Right lobe of liver (tissue), 6 donors: ENCODE results near the gene PTPRM. TPM values are rescaled to one million over a fixed set of nuclear protein-coding genes. Genes with fewer than 3 reads are reported as not detected.

Experiments used
- ATAC-seq, 4 donors: fragments of 200-7000 bp; cut with Tn5 transposase; one replicate each; pipeline ENCODE4 v1.9.1; 2020; ENCODE audit warnings: mild to moderate bottlenecking in 4 of 4, moderate library complexity in 4 of 4
- DNase-seq, 3 donors: peaks; one replicate each; pipeline ENCODE4 v3.0.0-alpha.2; 2020
- H3K27ac ChIP-seq, 3 donors: fragments of 200-600 bp; one replicate each; pipeline ENCODE4 v1.8.0; 2022
- H3K27me3 ChIP-seq, 2 donors: fragments of 200-600 bp; one replicate each; pipeline ENCODE4 v1.8.0; 2022
- H3K36me3 ChIP-seq, 4 donors: fragments of 200-600 bp; sonication (generic) in 1 of 4; one replicate each; pipeline versions ENCODE4 v1.5.1 to v1.8.0; 2017 to 2022; ENCODE audit warnings: control low read depth in 1 of 4
- H3K4me1 ChIP-seq, 4 donors: fragments of 200-600 bp; sonication (generic) in 1 of 4; one replicate each; pipeline versions ENCODE4 v1.5.1 to v1.8.0; 2017 to 2022; ENCODE audit warnings: control low read depth in 1 of 4
- H3K4me3 ChIP-seq, 3 donors: fragments of 200-600 bp; one replicate each; pipeline ENCODE4 v1.8.0; 2022
- H3K9me3 ChIP-seq, 4 donors: fragments of 200-600 bp; sonication (generic) in 1 of 4; one replicate each; pipeline versions ENCODE4 v1.5.1 to v1.8.0; 2017 to 2022; ENCODE audit warnings: control low read depth in 1 of 4
- POLR2A ChIP-seq: fragments of 450-650 bp; IDR thresholded peaks from one replicate; pipeline ENCODE4 v1.6.1; 2017; ENCODE audit warnings: antibody characterized with exemption, mild to moderate bottlenecking
- WGBS: methylation state at CpG from one replicate; pipeline ENCODE4 v1.1.6; 2018; ENCODE audit warnings: low coverage, low lambda C conversion rate; ENCODE audit not compliant: insufficient coverage; ENCODE audit errors: missing lambda C conversion rate; 5-methylcytosine and 5-hydroxymethylcytosine counted together
- intact Hi-C, 2 donors: fragments of 100-400 bp; cut with DNase I; formaldehyde crosslinking; loops; one replicate each; pipeline versions ENCODE4 v1.11.2 to v1.14.1; 2022
- total RNA-seq, 6 experiments: library from RNA; depleted of rRNA in 2 of 6; stranded (reverse); fragments of >200 nt in 2 of 6; fragmentation: NEBNext Ultra II Directional in 3 of 6; extraction: Animal tissue kit (Norgen Biotek cat#: 25700) in 3 of 6; gene quantifications; one replicate each; pipeline versions ENCODE4 v1.1.0 to v1.2.4, GENCODE V29; 2016 to 2023
- TF ChIP-seq, protein P1 (sequence below), 4 donors: fragments of 200-600 bp in 3 of 4; fragments of 450-650 bp in 1 of 4; IDR thresholded peaks; one replicate each; pipeline versions ENCODE4 v1.5.1 to v1.8.0; 2016 to 2022; ENCODE audit warnings: antibody characterized with exemption in 4 of 4, mild to moderate bottlenecking in 2 of 4
- donor health status: DM: no; HTN: yes; CAD: no.
- donor health status: DM: no; HTN: no; CAD: no.
- donor health status: DM: no; HTN: no; CAD: no.
- donor health status: DM: no; HTN: yes; CAD: no.
- donor health status: DM: no; HTN: yes; CAD: no.

Gene PTPRM
- total RNA-seq, 6 experiments from 2014 or later, result 15.1 to 45.7 (median 26.5) TPM

DNA sequence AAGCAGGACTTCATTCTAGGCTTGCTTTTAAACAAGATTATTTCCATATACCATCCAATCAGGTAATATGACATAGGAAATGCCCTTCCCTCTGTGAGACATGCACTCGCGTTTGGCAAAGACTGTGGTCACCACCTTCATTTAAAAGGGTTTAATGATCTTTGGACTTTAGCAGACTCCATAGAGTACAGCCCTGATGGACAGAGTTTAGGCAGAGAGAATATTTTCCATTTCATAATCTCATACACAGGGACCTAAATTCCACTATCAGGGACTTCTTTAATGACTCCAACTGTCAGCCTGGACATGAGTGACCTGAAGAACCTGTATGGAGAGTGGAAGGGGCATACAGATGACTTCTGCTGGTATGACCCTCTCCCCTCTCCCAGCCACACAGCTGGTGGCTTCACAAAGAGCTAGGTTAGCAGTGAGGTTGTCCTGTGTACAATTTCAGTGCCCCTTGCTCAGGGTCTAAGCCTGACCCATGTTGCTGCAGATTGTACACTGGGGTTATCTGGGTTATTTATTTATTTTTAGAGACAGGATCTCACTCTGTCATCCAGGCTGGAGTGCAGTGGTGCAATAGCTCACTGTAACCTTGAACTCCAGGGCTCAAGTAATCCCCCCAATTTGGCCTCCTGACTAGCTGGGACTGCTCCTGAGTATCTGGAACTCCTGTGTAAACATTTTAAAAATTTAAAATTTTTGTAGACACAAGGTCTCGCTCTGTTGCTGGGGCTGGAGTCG is 59.2 kb downstream of the PTPRM start:
- intact Hi-C loops, result no loop called here
- H3K9me3 ChIP-seq, result no peaks in the 10 kb centered on the region
- no peaks in the 10 kb centered on the region for H3K27me3 ChIP-seq
- ATAC-seq (peak; percentile 79 to 90 (median 86)), DNase-seq (peak in 1 of 3 donors; percentile 54)
- H3K4me1 ChIP-seq, result peaks cover 0 to 41% (median 9%) of the 10 kb centered on the region in 4 donors
- H3K36me3 ChIP-seq, result no peaks in the 10 kb centered on the region
- TF ChIP-seq, protein P1, sequence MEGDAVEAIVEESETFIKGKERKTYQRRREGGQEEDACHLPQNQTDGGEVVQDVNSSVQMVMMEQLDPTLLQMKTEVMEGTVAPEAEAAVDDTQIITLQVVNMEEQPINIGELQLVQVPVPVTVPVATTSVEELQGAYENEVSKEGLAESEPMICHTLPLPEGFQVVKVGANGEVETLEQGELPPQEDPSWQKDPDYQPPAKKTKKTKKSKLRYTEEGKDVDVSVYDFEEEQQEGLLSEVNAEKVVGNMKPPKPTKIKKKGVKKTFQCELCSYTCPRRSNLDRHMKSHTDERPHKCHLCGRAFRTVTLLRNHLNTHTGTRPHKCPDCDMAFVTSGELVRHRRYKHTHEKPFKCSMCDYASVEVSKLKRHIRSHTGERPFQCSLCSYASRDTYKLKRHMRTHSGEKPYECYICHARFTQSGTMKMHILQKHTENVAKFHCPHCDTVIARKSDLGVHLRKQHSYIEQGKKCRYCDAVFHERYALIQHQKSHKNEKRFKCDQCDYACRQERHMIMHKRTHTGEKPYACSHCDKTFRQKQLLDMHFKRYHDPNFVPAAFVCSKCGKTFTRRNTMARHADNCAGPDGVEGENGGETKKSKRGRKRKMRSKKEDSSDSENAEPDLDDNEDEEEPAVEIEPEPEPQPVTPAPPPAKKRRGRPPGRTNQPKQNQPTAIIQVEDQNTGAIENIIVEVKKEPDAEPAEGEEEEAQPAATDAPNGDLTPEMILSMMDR (IDR thresholded peaks at IDR 0.05), result no peak
- no peak for TF ChIP-seq POLR2A
- H3K4me3 ChIP-seq, result no peak overlapping the region
- peak overlapping the region; percentile 50 to 85 (median 52) for H3K27ac ChIP-seq
- WGBS, result 28% methylated on average over 4 of the region's 4 CpGs

DNA sequence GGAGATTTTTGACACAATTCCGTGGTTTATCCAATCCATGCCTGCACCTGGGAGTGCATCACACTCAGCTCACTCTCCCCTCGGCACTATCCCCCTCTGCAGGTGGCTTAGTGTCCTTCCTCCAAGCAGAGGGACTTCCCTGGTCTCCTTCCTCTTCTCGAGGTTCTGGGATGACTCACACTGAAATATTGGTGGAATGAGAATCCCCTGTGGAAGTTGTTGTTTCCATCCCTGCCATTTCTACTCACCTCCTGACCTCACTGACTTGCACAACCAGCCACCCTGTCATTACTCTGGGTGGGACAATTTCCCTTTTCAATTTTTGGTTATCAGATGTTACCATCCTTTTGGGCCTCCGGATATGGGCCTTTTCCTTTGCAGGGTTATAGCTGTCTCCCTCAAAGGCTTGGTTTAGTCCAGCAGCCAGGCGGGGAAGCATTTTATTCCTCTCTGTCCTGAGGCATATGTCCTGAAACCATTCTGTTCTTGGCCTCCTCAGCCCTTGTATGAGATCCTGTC is 59.9 kb downstream of the PTPRM start:
- no peaks in the 10 kb centered on the region for H3K36me3 ChIP-seq
- DNase-seq (no peak), ATAC-seq (peak; percentile 54 to 82 (median 60))
- 27% methylated on average over 5 of the region's 5 CpGs for WGBS
- peaks cover 0 to 41% (median 9%) of the 10 kb centered on the region in 4 donors for H3K4me1 ChIP-seq
- H3K9me3 ChIP-seq, result no peaks in the 10 kb centered on the region
- intact Hi-C loops, result no loop called here
- no peaks in the 10 kb centered on the region for H3K27me3 ChIP-seq
- H3K27ac ChIP-seq, result peak overlapping the region; percentile 50 to 85 (median 52)
- H3K4me3 ChIP-seq, result no peak overlapping the region
- TF ChIP-seq, protein P1 (IDR thresholded peaks at IDR 0.05), result peak in 2 of 4 donors; percentile 13 to 16
- no peak for TF ChIP-seq POLR2A

DNA sequence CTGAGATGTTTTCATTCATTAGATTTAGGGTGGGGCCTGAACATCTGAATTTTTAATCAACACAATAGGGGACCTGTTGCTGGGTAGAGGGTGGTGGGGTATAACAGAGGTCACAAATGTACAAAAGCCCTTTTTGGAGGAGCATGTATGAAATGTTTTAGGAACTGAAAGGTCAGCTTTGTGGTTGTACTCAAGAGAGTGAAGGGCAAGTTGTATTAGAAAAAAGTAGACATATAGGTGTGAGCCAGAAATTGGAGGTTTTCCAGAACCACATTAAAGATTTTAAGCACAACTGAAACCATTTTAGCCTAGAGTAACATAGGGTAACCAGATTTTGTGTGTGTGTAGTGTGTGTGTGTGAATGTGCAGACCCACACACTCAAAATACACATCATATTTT is 62.3 kb downstream of the PTPRM start:
- Histone ChIP-seq H3K4me1 (peaks cover 0 to 27% (median 9%) of the 10 kb centered on the region in 4 donors), H3K9me3 (no peaks in the 10 kb centered on the region)
- intact Hi-C loops, result no loop called here

DNA sequence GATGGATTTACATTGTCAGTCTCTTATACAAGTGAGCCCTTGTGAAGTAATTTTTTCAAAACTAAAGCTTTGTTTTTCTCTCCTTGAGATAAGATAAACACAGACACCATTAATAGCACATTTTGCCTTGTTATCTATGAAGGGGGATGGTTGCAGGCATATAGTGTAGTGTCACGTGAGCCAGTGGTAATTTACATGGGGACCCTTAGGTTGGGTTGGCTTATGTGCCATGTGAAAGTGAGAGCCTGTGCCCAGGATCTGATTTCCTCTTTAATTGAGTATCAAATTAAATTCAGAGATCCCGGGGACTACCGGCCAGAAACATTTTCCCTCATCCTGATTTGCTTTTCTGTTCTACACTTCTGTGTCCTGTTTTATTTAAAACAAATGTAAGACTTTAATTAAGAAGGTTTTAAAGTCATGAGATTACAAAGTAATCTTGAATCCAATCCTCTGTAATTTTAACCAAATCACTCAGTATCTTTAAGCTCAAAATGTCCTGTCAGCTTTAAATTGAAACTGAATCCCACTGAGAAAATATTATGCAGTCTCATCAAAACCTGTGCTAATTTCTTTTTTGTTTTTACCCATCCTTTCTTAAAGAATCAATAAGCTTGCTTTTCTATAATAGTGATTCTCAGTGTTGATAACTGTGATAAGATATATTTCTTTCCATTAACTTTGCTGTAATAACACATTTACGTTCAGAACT is 63.8 kb downstream of the PTPRM start:
- intact Hi-C loops, result no loop called here
- ATAC-seq (no peak), DNase-seq (no peak)
- Histone ChIP-seq H3K36me3 (no peaks in the 10 kb centered on the region), H3K4me1 (peaks cover 0 to 19% (median 8%) of the 10 kb centered on the region in 4 donors), H3K27ac (no peak overlapping the region), H3K9me3 (no peaks in the 10 kb centered on the region), H3K4me3 (no peak overlapping the region), H3K27me3 (no peaks in the 10 kb centered on the region)
- TF ChIP-seq, protein P1 (IDR thresholded peaks at IDR 0.05), result no peak
- TF ChIP-seq POLR2A, result no peak
- 85% methylated on average over 4 of the region's 4 CpGs for WGBS

More for the DNA sequence above, 62.3 kb downstream of the PTPRM start:
- Histone ChIP-seq H3K27ac (no peak overlapping the region), H3K36me3 (no peaks in the 10 kb centered on the region), H3K4me3 (no peak overlapping the region), H3K27me3 (no peaks in the 10 kb centered on the region)
- ATAC-seq, result no peak
- TF ChIP-seq POLR2A, result no peak
- TF ChIP-seq, protein P1 (IDR thresholded peaks at IDR 0.05), result no peak
- no peak for DNase-seq
